Panc1 (cell line): ENCODE measurements around the gene PCP4L1. TPM values are rescaled to one million over a fixed set of nuclear protein-coding genes. Genes with fewer than 3 reads are reported as not detected.

Experiments used
- ATAC-seq: fragments of 200-7000 bp; cut with Tn5 transposase; 2 replicates; pipeline ENCODE4 v1.9.1; 2020; ENCODE audit warnings: mild to moderate bottlenecking, moderate library complexity
- BruUV-seq: library from RNA; stranded (reverse); fragments of 400-500 nt; replicated peaks from 2 replicates; lab custom pipeline; 2021; lab: Mats Ljungman, UMichigan
- CTCF ChIA-PET: fragments of 300-600 bp; sonication (Branson Sonifier 250); formaldehyde crosslinking; loops from one replicate; lab custom pipeline; 2022; ENCODE audit warnings: antibody characterized with exemption; lab: Charles Lee
- POLR2A ChIA-PET: fragments of 300-600 bp; sonication (Branson Sonifier 250); formaldehyde crosslinking; loops from one replicate; lab custom pipeline; 2022; ENCODE audit warnings: antibody characterized with exemption; lab: Charles Lee
- DNase-seq: peaks from one replicate; pipeline ENCODE4 v3.0.0-alpha.2; 2010; ENCODE audit warnings: low read depth, low spot score
- H3K27ac ChIP-seq: 2 replicates; pipeline ENCODE4 v1.5.1; 2011; ENCODE audit warnings: mild to moderate bottlenecking, low read length, inconsistent platforms
- H3K27me3 ChIP-seq: fragments of 200-500 bp; sonication (Bioruptor generic); 2 replicates; pipeline ENCODE4 v1.6.0; 2014; ENCODE audit warnings: low read length, inconsistent platforms; ENCODE audit not compliant: control insufficient read depth, insufficient read depth
- H3K36me3 ChIP-seq: fragments of 200-500 bp; sonication (Bioruptor generic); 2 replicates; pipeline ENCODE4 v1.5.1; 2014; ENCODE audit warnings: inconsistent platforms, mild to moderate bottlenecking, low read length, moderate library complexity; ENCODE audit not compliant: control insufficient read depth, insufficient read depth
- H3K4me1 ChIP-seq: 2 replicates; pipeline ENCODE4 v1.5.1; 2011; ENCODE audit warnings: inconsistent platforms, mild to moderate bottlenecking, low read length, moderate library complexity; ENCODE audit not compliant: control insufficient read depth, insufficient read depth
- H3K4me3 ChIP-seq, 2 experiments: 2 replicates each; pipeline ENCODE4 v1.5.1; 2011 to 2012; ENCODE audit warnings: low read depth in 2 of 2, low read length in 2 of 2, mild to moderate bottlenecking in 2 of 2, inconsistent platforms in 1 of 2, moderate library complexity in 1 of 2
- H3K9me3 ChIP-seq: fragments of 200-500 bp; sonication (Bioruptor generic); 2 replicates; pipeline ENCODE4 v1.5.1; 2014; ENCODE audit warnings: low read depth, mild to moderate bottlenecking, inconsistent platforms, low read length, moderate library complexity; ENCODE audit not compliant: control insufficient read depth, insufficient read depth
- CTCF ChIP-seq: fragments of 450-650 bp; IDR thresholded peaks from 2 replicates; pipeline ENCODE4 v1.5.1; 2017; ENCODE audit warnings: mild to moderate bottlenecking
- POLR2AphosphoS5 ChIP-seq: IDR thresholded peaks from 2 replicates; pipeline ENCODE4 v1.6.1; 2012; ENCODE audit warnings: mild to moderate bottlenecking, low read depth, low read length, moderate library complexity
- REST ChIP-seq, 2 experiments: IDR thresholded peaks; 2 replicates each; pipeline ENCODE4 v1.6.1; 2011 to 2012; ENCODE audit warnings: low read depth in 2 of 2, control low read depth in 1 of 2, low read length in 1 of 2, mild to moderate bottlenecking in 1 of 2, moderate library complexity in 1 of 2; ENCODE audit not compliant: insufficient read depth in 1 of 2
- SIN3A ChIP-seq: IDR thresholded peaks from 2 replicates; pipeline ENCODE4 v1.6.1; 2012; ENCODE audit warnings: low read depth, mild to moderate bottlenecking, low read length, moderate library complexity, borderline replicate concordance; ENCODE audit not compliant: insufficient read depth
- TCF7L2 ChIP-seq: IDR thresholded peaks from 2 replicates; pipeline ENCODE4 v1.6.1; 2011; ENCODE audit warnings: mild to moderate bottlenecking, low read depth, low read length, inconsistent platforms
- in situ Hi-C: cut with HindIII; loops from 2 replicates; pipeline ENCODE4 v1.10.0; 2016; ENCODE audit warnings: low sequenced_read_pairs, low pct_unique_long_range_greater_than_20kb
- intact Hi-C: fragments of 100-400 bp; cut with micrococcal nuclease; formaldehyde crosslinking; loops from one replicate; pipeline ENCODE4 v1.10.0; 2022; ENCODE audit not compliant: unreplicated experiment
- total RNA-seq: library from RNA; stranded (reverse); gene quantifications from one replicate; pipeline ENCODE4 v1.2.1, GENCODE V29; 2021; ENCODE audit not compliant: unreplicated experiment

PCP4L1 gene
- total RNA-seq, 1 experiment from 2014 or later = not detected

- ATAC-seq = no peak
- no peak for DNase-seq
- intact Hi-C loops = no loop called here
- H3K4me3 ChIP-seq = no peak overlapping the region
- TF ChIP-seq TCF7L2 (no peak), REST (IDR thresholded peaks at IDR 0.05; ENCODE audit: insufficient read depth in 1 of 2, low read depth in 2 of 2, low read length in 1 of 2) (no peak), POLR2AphosphoS5 (no peak), CTCF (no peak), SIN3A (no peak)
- H3K9me3 ChIP-seq = no peaks in the 10 kb centered on the region
- peaks cover 4% of the 10 kb centered on the region; the same call in 1 of the 2 replicates for H3K36me3 ChIP-seq
- no TSS peak for BruUV-seq
- no peaks in the 10 kb centered on the region for H3K27me3 ChIP-seq
- H3K4me1 ChIP-seq = no peaks in the 10 kb centered on the region
- no peak overlapping the region for H3K27ac ChIP-seq
- in situ Hi-C loops = loop anchor here (25.0 kb wide), 1 partner anchor 169 kb away; no protein-coding TSS in a partner anchor
- ChIA-PET POLR2A (no interaction called here), CTCF (no interaction called here)
These were observed 40.1 kb upstream of the PCP4L1 start for GRCh38 chr1:161218301-161219077.

- TF ChIP-seq POLR2AphosphoS5 (no peak), TCF7L2 (no peak), REST (IDR thresholded peaks at IDR 0.05; ENCODE audit: insufficient read depth in 1 of 2, low read depth in 2 of 2, low read length in 1 of 2) (no peak), CTCF (no peak), SIN3A (no peak)
- ATAC-seq (no peak), DNase-seq (no peak)
- no peak overlapping the region for H3K27ac ChIP-seq
- intact Hi-C loops (no loop called here), in situ Hi-C loops (loop anchor here (25.0 kb wide), 1 partner anchor 168 kb away; no protein-coding TSS in a partner anchor)
- CTCF ChIA-PET = no interaction called here
- POLR2A ChIA-PET = interaction anchor here (0.8 kb wide), 1 partner anchor 18 kb away, joined by 3 read pairs; no protein-coding TSS in a partner anchor
- H3K4me1 ChIP-seq = no peaks in the 10 kb centered on the region
- BruUV-seq = no TSS peak
- 0 out of 2 replicates have a peak, but pooled peaks cover 2% of the 10 kb centered on the region for H3K36me3 ChIP-seq
- no peak overlapping the region for H3K4me3 ChIP-seq
- H3K27me3 ChIP-seq = no peaks in the 10 kb centered on the region
- H3K9me3 ChIP-seq = no peaks in the 10 kb centered on the region
These were observed 39.3 kb upstream of the PCP4L1 start for GRCh38 chr1:161219078-161219892.
